ENCODE measurements around the gene PARP12.

PARP12 gene

GRCh38 chr7:140019606-140020005 is 43.1 kb downstream of the PARP12 start:
- TF ChIP-seq CTCF (IDR thresholded peaks at IDR 0.05; ENCODE audit: low read depth, low read length, missing control alignments), result no peak
- no peaks in the 10 kb centered on the region for H3K27me3 ChIP-seq (replicated peaks)
- DNase-seq, result no peak
- no peak overlapping the region for H3K4me3 ChIP-seq (ENCODE audit: low read depth, low read length)
- in situ Hi-C loops (cut with HindIII; ENCODE audit: low pct_ligation_motif_present, low sequenced_read_pairs), result no loop called here
- H3K27ac ChIP-seq, result no peak overlapping the region
- peaks cover 3% of the 10 kb centered on the region for H3K36me3 ChIP-seq (replicated peaks)

- in situ Hi-C loops (cut with HindIII; ENCODE audit: low pct_ligation_motif_present, low sequenced_read_pairs), result no loop called here
- no peak for TF ChIP-seq CTCF (IDR thresholded peaks at IDR 0.05; ENCODE audit: low read depth, low read length, missing control alignments)
- Histone ChIP-seq H3K4me3 (ENCODE audit: low read depth, low read length) (no peak overlapping the region), H3K27ac (no peak overlapping the region), H3K27me3 (replicated peaks) (no peaks in the 10 kb centered on the region), H3K36me3 (replicated peaks) (peaks cover 3% of the 10 kb centered on the region)
- DNase-seq, result no peak
Measured at GRCh38 chr7:140019172-140019571, 43.6 kb downstream of the PARP12 start.

GRCh38 chr7:140018125-140019043 is 44.4 kb downstream of the PARP12 start:
- Histone ChIP-seq H3K36me3 (replicated peaks) (peaks cover 3% of the 10 kb centered on the region), H3K27me3 (replicated peaks) (peaks cover 5% of the 10 kb centered on the region), H3K27ac (no peak overlapping the region), H3K4me3 (ENCODE audit: low read depth, low read length) (no peak overlapping the region)
- DNase-seq, result no peak
- in situ Hi-C loops (cut with HindIII; ENCODE audit: low pct_ligation_motif_present, low sequenced_read_pairs), result no loop called here
- TF ChIP-seq CTCF (IDR thresholded peaks at IDR 0.05; ENCODE audit: low read depth, low read length, missing control alignments), result no peak

GRCh38 chr7:140017543-140017942 is 45.2 kb downstream of the PARP12 start:
- no peak for DNase-seq
- in situ Hi-C loops (cut with HindIII; ENCODE audit: low pct_ligation_motif_present, low sequenced_read_pairs), result no loop called here
- Histone ChIP-seq H3K27ac (no peak overlapping the region), H3K4me3 (ENCODE audit: low read depth, low read length) (no peak overlapping the region), H3K27me3 (replicated peaks) (peaks cover 9% of the 10 kb centered on the region), H3K36me3 (replicated peaks) (no peaks in the 10 kb centered on the region)
- no peak for TF ChIP-seq CTCF (IDR thresholded peaks at IDR 0.05; ENCODE audit: low read depth, low read length, missing control alignments)

GRCh38 chr7:140017034-140017433 is 45.7 kb downstream of the PARP12 start:
- H3K4me3 ChIP-seq (ENCODE audit: low read depth, low read length), result no peak overlapping the region
- H3K27ac ChIP-seq, result no peak overlapping the region
- no peaks in the 10 kb centered on the region for H3K36me3 ChIP-seq (replicated peaks)
- in situ Hi-C loops (cut with HindIII; ENCODE audit: low pct_ligation_motif_present, low sequenced_read_pairs), result no loop called here
- TF ChIP-seq CTCF (IDR thresholded peaks at IDR 0.05; ENCODE audit: low read depth, low read length, missing control alignments), result no peak
- H3K27me3 ChIP-seq (replicated peaks), result peaks cover 9% of the 10 kb centered on the region
- DNase-seq, result no peak

All from brain microvascular endothelial cell (primary cell).